Measurements from ENCODE around the gene SRSF3. TPM values are rescaled to one million over a fixed set of nuclear protein-coding genes. Genes with fewer than 3 reads are reported as not detected.

SRSF3 gene
- total and polyA plus RNA-seq, 9 of the 15 experiments (the other 6 are each of a cell fraction or from before 2014, with no cell fraction given), result 337 to 1,200 (median 518) TPM

DNA sequence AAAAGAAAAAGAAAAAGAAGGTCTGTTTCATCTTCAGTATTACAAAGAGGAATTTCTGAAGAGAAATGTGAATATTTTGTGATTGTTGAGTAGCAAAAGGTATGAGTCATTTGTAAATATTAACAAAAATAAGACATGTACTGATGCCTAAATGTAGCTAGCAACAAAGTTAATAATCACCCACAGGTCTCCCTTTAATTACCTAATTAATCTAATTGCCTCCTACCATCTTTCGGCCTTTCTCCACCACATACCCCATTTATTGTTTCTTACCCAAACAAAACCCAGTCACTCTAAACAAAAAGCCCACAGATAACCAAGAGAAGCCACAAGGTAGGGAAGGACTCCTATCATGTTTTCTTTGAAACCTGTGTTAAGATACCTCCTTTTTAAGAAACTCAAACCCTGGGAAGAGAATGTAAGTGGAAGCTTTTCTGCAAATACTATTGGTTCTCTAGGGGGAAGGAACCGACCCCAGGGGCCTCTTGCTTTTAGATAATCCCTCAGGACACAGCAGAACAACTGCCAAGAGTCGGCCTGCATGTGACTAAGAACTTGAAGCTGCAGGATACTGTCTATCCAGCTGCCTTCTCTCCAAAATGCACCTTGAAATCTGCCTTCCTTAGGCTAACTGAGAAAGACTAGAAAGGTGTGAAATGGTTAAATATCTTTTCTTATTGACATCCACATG, 30.8 kb upstream of the SRSF3 start:
- H3K4me1 ChIP-seq (replicated peaks in 1 of 2; ENCODE audit: control insufficient read depth in 2 of 2, insufficient read depth in 2 of 2, low read length in 2 of 2), result no peaks in the 10 kb centered on the region; a peak in 2 of 5 replicates
- WGBS (ENCODE audit: insufficient coverage, low coverage, missing lambda C conversion rate), result 38% methylated on average over 3 of the region's 3 CpGs
- no peak overlapping the region for H3K4me3 ChIP-seq
- H4K20me1 ChIP-seq (replicated peaks; ENCODE audit: control insufficient read depth, insufficient read depth, low read length), result no peaks in the 10 kb centered on the region
- POLR2A ChIA-PET, result interaction anchor here (1.0 to 1.2 kb wide), 3 partner anchors 17 to 32 kb away, joined by 3 to 4 read pairs (median 3); no protein-coding TSS in a partner anchor
- ATAC-seq, result peak; percentile 63
- BruUV-seq (replicated peaks), result no TSS peak
- H3K27me3 ChIP-seq (ENCODE audit: control insufficient read depth in 2 of 2, insufficient read depth in 2 of 2, low read length in 2 of 2), result no peaks in the 10 kb centered on the region
- intact Hi-C loops (cut with micrococcal nuclease) (no loop called here), in situ Hi-C loops (cut with MboI) (no loop called here)
- H3K27ac ChIP-seq (ENCODE audit: extremely low read depth, low read depth, low read length), result no peak overlapping the region
- peak; percentile 63 for FAIRE-seq
- no peak overlapping the region for H3K4me2 ChIP-seq (ENCODE audit: insufficient read depth, low read length)
- H3K9me3 ChIP-seq (replicated peaks; ENCODE audit: control insufficient read depth, insufficient read depth, low read depth, low read length), result no peaks in the 10 kb centered on the region
- CTCF ChIA-PET (ENCODE audit: low intra/inter-chr PET ratio), result no interaction called here
- no peaks in the 10 kb centered on the region for H3K36me3 ChIP-seq (ENCODE audit: control insufficient read depth, insufficient read depth, low read length)
- H2AFZ ChIP-seq (ENCODE audit: low read depth, low read length), result peak overlapping the region; percentile 79
- H3K9ac ChIP-seq (ENCODE audit: insufficient read depth in 1 of 2, low read depth in 2 of 2, low read length in 2 of 2), result no peak overlapping the region
- TF ChIP-seq HMG20A (CRISPR knock-in tag; conservative IDR thresholded peaks at IDR 0.05) (no peak), SMAD4 (CRISPR knock-in tag; conservative IDR thresholded peaks at IDR 0.05) (no peak), TEAD4 (IDR thresholded peaks at IDR 0.05; ENCODE audit: low read length) (no peak), TEAD4 (CRISPR knock-in tag; IDR thresholded peaks at IDR 0.05; ENCODE audit: borderline replicate concordance) (no peak), CHD4 (IDR thresholded peaks at IDR 0.05; ENCODE audit: insufficient read depth, insufficient replicate concordance, low read depth, low read length, poor library complexity, severe bottlenecking) (no peak), L3MBTL2 (IDR thresholded peaks at IDR 0.05) (peak; percentile 71)
- TF ChIP-seq, protein P1, sequence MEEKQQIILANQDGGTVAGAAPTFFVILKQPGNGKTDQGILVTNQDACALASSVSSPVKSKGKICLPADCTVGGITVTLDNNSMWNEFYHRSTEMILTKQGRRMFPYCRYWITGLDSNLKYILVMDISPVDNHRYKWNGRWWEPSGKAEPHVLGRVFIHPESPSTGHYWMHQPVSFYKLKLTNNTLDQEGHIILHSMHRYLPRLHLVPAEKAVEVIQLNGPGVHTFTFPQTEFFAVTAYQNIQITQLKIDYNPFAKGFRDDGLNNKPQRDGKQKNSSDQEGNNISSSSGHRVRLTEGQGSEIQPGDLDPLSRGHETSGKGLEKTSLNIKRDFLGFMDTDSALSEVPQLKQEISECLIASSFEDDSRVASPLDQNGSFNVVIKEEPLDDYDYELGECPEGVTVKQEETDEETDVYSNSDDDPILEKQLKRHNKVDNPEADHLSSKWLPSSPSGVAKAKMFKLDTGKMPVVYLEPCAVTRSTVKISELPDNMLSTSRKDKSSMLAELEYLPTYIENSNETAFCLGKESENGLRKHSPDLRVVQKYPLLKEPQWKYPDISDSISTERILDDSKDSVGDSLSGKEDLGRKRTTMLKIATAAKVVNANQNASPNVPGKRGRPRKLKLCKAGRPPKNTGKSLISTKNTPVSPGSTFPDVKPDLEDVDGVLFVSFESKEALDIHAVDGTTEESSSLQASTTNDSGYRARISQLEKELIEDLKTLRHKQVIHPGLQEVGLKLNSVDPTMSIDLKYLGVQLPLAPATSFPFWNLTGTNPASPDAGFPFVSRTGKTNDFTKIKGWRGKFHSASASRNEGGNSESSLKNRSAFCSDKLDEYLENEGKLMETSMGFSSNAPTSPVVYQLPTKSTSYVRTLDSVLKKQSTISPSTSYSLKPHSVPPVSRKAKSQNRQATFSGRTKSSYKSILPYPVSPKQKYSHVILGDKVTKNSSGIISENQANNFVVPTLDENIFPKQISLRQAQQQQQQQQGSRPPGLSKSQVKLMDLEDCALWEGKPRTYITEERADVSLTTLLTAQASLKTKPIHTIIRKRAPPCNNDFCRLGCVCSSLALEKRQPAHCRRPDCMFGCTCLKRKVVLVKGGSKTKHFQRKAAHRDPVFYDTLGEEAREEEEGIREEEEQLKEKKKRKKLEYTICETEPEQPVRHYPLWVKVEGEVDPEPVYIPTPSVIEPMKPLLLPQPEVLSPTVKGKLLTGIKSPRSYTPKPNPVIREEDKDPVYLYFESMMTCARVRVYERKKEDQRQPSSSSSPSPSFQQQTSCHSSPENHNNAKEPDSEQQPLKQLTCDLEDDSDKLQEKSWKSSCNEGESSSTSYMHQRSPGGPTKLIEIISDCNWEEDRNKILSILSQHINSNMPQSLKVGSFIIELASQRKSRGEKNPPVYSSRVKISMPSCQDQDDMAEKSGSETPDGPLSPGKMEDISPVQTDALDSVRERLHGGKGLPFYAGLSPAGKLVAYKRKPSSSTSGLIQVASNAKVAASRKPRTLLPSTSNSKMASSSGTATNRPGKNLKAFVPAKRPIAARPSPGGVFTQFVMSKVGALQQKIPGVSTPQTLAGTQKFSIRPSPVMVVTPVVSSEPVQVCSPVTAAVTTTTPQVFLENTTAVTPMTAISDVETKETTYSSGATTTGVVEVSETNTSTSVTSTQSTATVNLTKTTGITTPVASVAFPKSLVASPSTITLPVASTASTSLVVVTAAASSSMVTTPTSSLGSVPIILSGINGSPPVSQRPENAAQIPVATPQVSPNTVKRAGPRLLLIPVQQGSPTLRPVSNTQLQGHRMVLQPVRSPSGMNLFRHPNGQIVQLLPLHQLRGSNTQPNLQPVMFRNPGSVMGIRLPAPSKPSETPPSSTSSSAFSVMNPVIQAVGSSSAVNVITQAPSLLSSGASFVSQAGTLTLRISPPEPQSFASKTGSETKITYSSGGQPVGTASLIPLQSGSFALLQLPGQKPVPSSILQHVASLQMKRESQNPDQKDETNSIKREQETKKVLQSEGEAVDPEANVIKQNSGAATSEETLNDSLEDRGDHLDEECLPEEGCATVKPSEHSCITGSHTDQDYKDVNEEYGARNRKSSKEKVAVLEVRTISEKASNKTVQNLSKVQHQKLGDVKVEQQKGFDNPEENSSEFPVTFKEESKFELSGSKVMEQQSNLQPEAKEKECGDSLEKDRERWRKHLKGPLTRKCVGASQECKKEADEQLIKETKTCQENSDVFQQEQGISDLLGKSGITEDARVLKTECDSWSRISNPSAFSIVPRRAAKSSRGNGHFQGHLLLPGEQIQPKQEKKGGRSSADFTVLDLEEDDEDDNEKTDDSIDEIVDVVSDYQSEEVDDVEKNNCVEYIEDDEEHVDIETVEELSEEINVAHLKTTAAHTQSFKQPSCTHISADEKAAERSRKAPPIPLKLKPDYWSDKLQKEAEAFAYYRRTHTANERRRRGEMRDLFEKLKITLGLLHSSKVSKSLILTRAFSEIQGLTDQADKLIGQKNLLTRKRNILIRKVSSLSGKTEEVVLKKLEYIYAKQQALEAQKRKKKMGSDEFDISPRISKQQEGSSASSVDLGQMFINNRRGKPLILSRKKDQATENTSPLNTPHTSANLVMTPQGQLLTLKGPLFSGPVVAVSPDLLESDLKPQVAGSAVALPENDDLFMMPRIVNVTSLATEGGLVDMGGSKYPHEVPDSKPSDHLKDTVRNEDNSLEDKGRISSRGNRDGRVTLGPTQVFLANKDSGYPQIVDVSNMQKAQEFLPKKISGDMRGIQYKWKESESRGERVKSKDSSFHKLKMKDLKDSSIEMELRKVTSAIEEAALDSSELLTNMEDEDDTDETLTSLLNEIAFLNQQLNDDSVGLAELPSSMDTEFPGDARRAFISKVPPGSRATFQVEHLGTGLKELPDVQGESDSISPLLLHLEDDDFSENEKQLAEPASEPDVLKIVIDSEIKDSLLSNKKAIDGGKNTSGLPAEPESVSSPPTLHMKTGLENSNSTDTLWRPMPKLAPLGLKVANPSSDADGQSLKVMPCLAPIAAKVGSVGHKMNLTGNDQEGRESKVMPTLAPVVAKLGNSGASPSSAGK (IDR thresholded peaks at IDR 0.05), result 0 out of 2 replicates have a peak, but pooled peaks have one; percentile 34
- DNase-seq (ENCODE audit: extremely low read depth in 1 of 4, low spot score in 3 of 4), result no peak
- H3K9me1 ChIP-seq (ENCODE audit: control insufficient read depth, insufficient read depth, low read length), result no peaks in the 10 kb centered on the region
- no peaks in the 10 kb centered on the region for H3K79me2 ChIP-seq (ENCODE audit: control insufficient read depth, insufficient read depth, low read length)
